ENCODE measurements around the gene PLEKHA8. TPM values are rescaled to one million over a fixed set of nuclear protein-coding genes. Genes with fewer than 3 reads are reported as not detected.

PLEKHA8 gene
- total and polyA plus RNA-seq, 2 of the 8 experiments (the other 6 are each of a cell fraction or from before 2014, with no cell fraction given) = 10.7 to 44.0 TPM

GRCh38 chr7:30142710-30143109 is 114.5 kb downstream of the PLEKHA8 start:
- FAIRE-seq = no peak
- Histone ChIP-seq H3K23ac (ENCODE audit: insufficient read length) (no peak overlapping the region), H2BK120ac (replicated peaks; ENCODE audit: low read depth, low read length) (no peak overlapping the region), H3K23me2 (ENCODE audit: low read depth, low read length) (no peaks in the 10 kb centered on the region), H2AFZ (ENCODE audit: low read length) (no peak overlapping the region), H3K56ac (replicated peaks; ENCODE audit: insufficient read length, low read depth, low read length) (no peak overlapping the region), H2BK20ac (ENCODE audit: low read length) (no peak overlapping the region), H3K18ac (ENCODE audit: extremely low read depth, low read length) (no peak overlapping the region), H3K14ac (ENCODE audit: insufficient read length) (no peak overlapping the region), H2BK12ac (ENCODE audit: low read depth, low read length) (no peak overlapping the region), H3K4me2 (ENCODE audit: insufficient read depth in 1 of 2, low read depth in 2 of 2, low read length in 2 of 2) (no peak overlapping the region), H3K9ac (replicated peaks in 1 of 4; ENCODE audit: extremely low read depth in 1 of 4, low read depth in 3 of 4, low read length in 3 of 4) (no peak overlapping the region), H3K79me2 (ENCODE audit: control insufficient read depth in 1 of 2, insufficient read depth in 2 of 2, low read length in 2 of 2) (no peaks in the 10 kb centered on the region; a peak in 1 of 4 replicates), H4K20me1 (replicated peaks in 1 of 2; ENCODE audit: control insufficient read depth in 1 of 2, insufficient read depth in 2 of 2, low read length in 2 of 2) (peaks cover 0 to 5% of the 10 kb centered on the region in 2 experiments), H2BK15ac (ENCODE audit: low read length) (no peak overlapping the region), H4K5ac (ENCODE audit: insufficient read length, low read depth, low read length) (no peak overlapping the region), H3K36me3 (ENCODE audit: control insufficient read depth in 2 of 4, insufficient read depth in 4 of 4, low read length in 3 of 4) (no peaks in the 10 kb centered on the region), H3K27me3 (replicated peaks in 1 of 4; ENCODE audit: control insufficient read depth in 3 of 4, extremely low read depth in 1 of 4, insufficient read depth in 3 of 4, low read length in 3 of 4) (no peaks in the 10 kb centered on the region; a peak in 2 of 7 replicates), H3K4me1 (replicated peaks in 1 of 4; ENCODE audit: control insufficient read depth in 3 of 4, insufficient read depth in 4 of 4, low read length in 3 of 4) (peaks cover 0 to 3% (median 0%) of the 10 kb centered on the region in 4 experiments; a peak in 1 of 7 replicates), H3K4me3 (ENCODE audit: extremely low read depth in 1 of 4, insufficient read depth in 2 of 4, low read depth in 3 of 4, low read length in 4 of 4) (no peak overlapping the region), H4K8ac (ENCODE audit: extremely low read depth, insufficient read depth, low read length) (no peak overlapping the region), H2BK5ac (ENCODE audit: low read depth, low read length) (no peak overlapping the region), H3K9me3 (ENCODE audit: insufficient read depth in 2 of 2, low read depth in 1 of 2, low read length in 1 of 2) (no peaks in the 10 kb centered on the region), H4K91ac (replicated peaks; ENCODE audit: insufficient read length, low read length) (no peak overlapping the region), H3K79me1 (ENCODE audit: low read depth, low read length) (no peaks in the 10 kb centered on the region), H3K4ac (replicated peaks; ENCODE audit: insufficient read length, low read depth, low read length) (no peak overlapping the region), H3K27ac (ENCODE audit: low read depth, low read length) (no peak overlapping the region), H2AK5ac (ENCODE audit: low read depth, low read length) (no peak overlapping the region)
- POLR2A ChIA-PET (ENCODE audit: partially characterized antibody) = no interaction called here
- 87% methylated on average over 9 of the region's 9 CpGs; no CpG with 5 or more reads in 1 of the 2 experiments for WGBS, 2 experiments (ENCODE audit: extremely low coverage in 1 of 2, insufficient coverage in 1 of 2, insufficient read length in 1 of 2, insufficient replicate concordance in 2 of 2, low coverage in 1 of 2, low lambda C conversion rate in 2 of 2, missing lambda C conversion rate in 1 of 2)
- DNase-seq (ENCODE audit: low read depth in 1 of 2, low spot score in 2 of 2) = no peak
- CTCF ChIA-PET (ENCODE audit: partially characterized antibody) = no interaction called here
- TF ChIP-seq CREB1 (IDR thresholded peaks at IDR 0.05) (no peak), BCL11A (IDR thresholded peaks at IDR 0.05; ENCODE audit: low read depth in 2 of 2, low read length in 2 of 2) (no peak), SIX5 (IDR thresholded peaks at IDR 0.05; ENCODE audit: low read depth, low read length) (no peak), POU5F1 (IDR thresholded peaks at IDR 0.05; ENCODE audit: low read depth, low read length) (no peak), EZH2 (IDR thresholded peaks at IDR 0.05; ENCODE audit: low read depth, low read length, severe bottlenecking) (no peak), TEAD4 (IDR thresholded peaks at IDR 0.05; ENCODE audit: low read depth, low read length) (no peak), YY1 (IDR thresholded peaks at IDR 0.05; ENCODE audit: low read depth, low read length) (no peak), PHF8 (conservative IDR thresholded peaks at IDR 0.05; ENCODE audit: low read depth, low read length) (no peak), SP1 (IDR thresholded peaks at IDR 0.05; ENCODE audit: low read depth, low read length) (no peak), CBX8 (IDR thresholded peaks at IDR 0.05; ENCODE audit: borderline replicate concordance, low read depth, low read length) (no peak), USF2 (IDR thresholded peaks at IDR 0.05; ENCODE audit: low read length) (no peak), JUND (IDR thresholded peaks at IDR 0.05; ENCODE audit: low read length) (no peak), POLR2AphosphoS5 (IDR thresholded peaks at IDR 0.05; ENCODE audit: low read depth, low read length) (no peak), SUZ12 (IDR thresholded peaks at IDR 0.05; ENCODE audit: low read length) (no peak), RNF2 (IDR thresholded peaks at IDR 0.05; ENCODE audit: borderline replicate concordance, low read depth, low read length, missing control alignments, poor library complexity, severe bottlenecking) (no peak)
